ENCODE measurements around the gene ANAPC5.

- TF ChIP-seq CTCF (IDR thresholded peaks at IDR 0.05; ENCODE audit: insufficient read depth, low read depth, low read length), result no peak
- TF ChIP-seq EZH2 (IDR thresholded peaks at IDR 0.05; ENCODE audit: insufficient read depth, low read length), result no peak
These were observed 38.6 kb upstream of the ANAPC5 start for GRCh38 chr12:121390856-121391255.
